HL-60 (cell line): ENCODE measurements around the gene FBXL7.

Experiments
- DNase-seq, 2 experiments: peaks; one replicate each; pipeline ENCODE4 v3.0.0-alpha.2; 2010 to 2020; ENCODE audit warnings: low read depth in 1 of 2, low spot score in 1 of 2
- H3K27ac ChIP-seq: fragments of 250-450 bp; sonication (Bioruptor Pico); replicated peaks from 2 replicates; pipeline ENCODE4 v1.5.1; 2020; ENCODE audit warnings: mild to moderate bottlenecking, moderate library complexity
- H3K27me3 ChIP-seq: fragments of 250-450 bp; sonication (Bioruptor Pico); 2 replicates; pipeline ENCODE4 v1.5.1; 2021; ENCODE audit warnings: mild to moderate bottlenecking, moderate library complexity; ENCODE audit not compliant: insufficient read depth, poor library complexity, severe bottlenecking
- H3K4me3 ChIP-seq: replicated peaks from 2 replicates; pipeline ENCODE4 v1.5.1; 2011; ENCODE audit warnings: mild to moderate bottlenecking, control low read depth, low read length; ENCODE audit not compliant: insufficient read depth
- CTCF ChIP-seq: IDR thresholded peaks from one replicate; pipeline ENCODE4 v1.5.1; 2011; ENCODE audit warnings: low read length, control low read depth, inconsistent platforms; ENCODE audit not compliant: insufficient read depth
- GABPA ChIP-seq: IDR thresholded peaks from 2 replicates; pipeline ENCODE4 v1.6.1; 2012; ENCODE audit warnings: low read depth
- POLR2AphosphoS5 ChIP-seq: IDR thresholded peaks from 2 replicates; pipeline ENCODE4 v1.6.1; 2012; ENCODE audit warnings: low read depth
- REST ChIP-seq: IDR thresholded peaks from 2 replicates; pipeline ENCODE4 v1.6.1; 2012; ENCODE audit warnings: low read depth; ENCODE audit not compliant: insufficient replicate concordance
- SPI1 ChIP-seq: IDR thresholded peaks from 2 replicates; pipeline ENCODE4 v1.6.1; 2012; ENCODE audit warnings: low read depth, mild to moderate bottlenecking, borderline replicate concordance

Gene FBXL7

GRCh38 chr5:15902066-15902465, 402.1 kb downstream of the FBXL7 start:
- DNase-seq = no peak
- Histone ChIP-seq H3K27ac (no peak overlapping the region), H3K4me3 (no peak overlapping the region), H3K27me3 (no peaks in the 10 kb centered on the region)
- TF ChIP-seq SPI1 (no peak), POLR2AphosphoS5 (no peak), GABPA (no peak), CTCF (no peak), REST (no peak)

GRCh38 chr5:15904899-15905830, 405.2 kb downstream of the FBXL7 start:
- H3K27me3 ChIP-seq = no peaks in the 10 kb centered on the region
- no peak overlapping the region for H3K4me3 ChIP-seq
- no peak overlapping the region for H3K27ac ChIP-seq
- TF ChIP-seq REST (no peak), POLR2AphosphoS5 (no peak), GABPA (no peak), SPI1 (no peak), CTCF (no peak)
- DNase-seq = no peak

- DNase-seq = no peak
- H3K27ac ChIP-seq = no peak overlapping the region
- TF ChIP-seq REST (no peak), CTCF (no peak), GABPA (no peak), POLR2AphosphoS5 (no peak), SPI1 (no peak)
- no peaks in the 10 kb centered on the region for H3K27me3 ChIP-seq
- no peak overlapping the region for H3K4me3 ChIP-seq
Observed at GRCh38 chr5:15914638-15915037, 414.7 kb downstream of the FBXL7 start.
